ENCODE measurements around the gene RPS6KC1. TPM values are rescaled to one million over a fixed set of nuclear protein-coding genes. Genes with fewer than 3 reads are reported as not detected.
"Not testable (repeated sequence)": the region's sequence is repeated elsewhere in the genome, so short reads cannot be mapped to it uniquely, and the experiment has no call there.

The RPS6KC1 gene
- total and polyA plus RNA-seq, 7 donors, result 3.9 to 37.4 (median 23.1) TPM

GRCh38 chr1:213034713-213035112, 16.3 kb upstream of the RPS6KC1 start:
- WGBS, 2 donors, result 87 to 95% methylated on average over 1 of the region's 1 CpG
- Histone ChIP-seq H3K27ac (no peak overlapping the region), H3K36me3 (no peaks in the 10 kb centered on the region), H3K4me3 (no peak overlapping the region), H3K9me3 (no peaks in the 10 kb centered on the region), H3K27me3 (peaks cover 0 to 8% (median 0%) of the 10 kb centered on the region in 3 donors), H3K4me1 (no peaks in the 10 kb centered on the region)
- DNase-seq, result no peak
- intact Hi-C loops (cut with DNase I), result no loop called here
- TF ChIP-seq EP300 (IDR thresholded peaks at IDR 0.05) (no peak), POLR2AphosphoS5 (IDR thresholded peaks at IDR 0.05) (no peak), CTCF (IDR thresholded peaks at IDR 0.05) (no peak), POLR2A (IDR thresholded peaks at IDR 0.05) (no peak)

GRCh38 chr1:213035573-213035972, 15.5 kb upstream of the RPS6KC1 start:
- H3K9me3 ChIP-seq, result no peaks in the 10 kb centered on the region
- no peak for DNase-seq
- TF ChIP-seq CTCF (IDR thresholded peaks at IDR 0.05), result no peak
- TF ChIP-seq EP300 (IDR thresholded peaks at IDR 0.05), result no peak
- no peak for TF ChIP-seq POLR2AphosphoS5 (IDR thresholded peaks at IDR 0.05)
- TF ChIP-seq POLR2A (IDR thresholded peaks at IDR 0.05), result no peak
- no peak overlapping the region for H3K4me3 ChIP-seq
- no peaks in the 10 kb centered on the region for H3K36me3 ChIP-seq
- no peaks in the 10 kb centered on the region for H3K4me1 ChIP-seq
- intact Hi-C loops (cut with DNase I), result no loop called here
- peaks cover 0 to 8% (median 0%) of the 10 kb centered on the region in 3 donors for H3K27me3 ChIP-seq
- WGBS, 2 donors, result 78 to 88% methylated on average over 2 of the region's 2 CpGs
- H3K27ac ChIP-seq, result no peak overlapping the region

- no peak for DNase-seq
- 56 to 91% methylated on average over 1 of the region's 1 CpG for WGBS, 2 donors
- Histone ChIP-seq H3K27ac (no peak overlapping the region), H3K27me3 (peaks cover 0 to 16% (median 0%) of the 10 kb centered on the region in 3 donors), H3K9me3 (no peaks in the 10 kb centered on the region), H3K36me3 (no peaks in the 10 kb centered on the region), H3K4me3 (no peak overlapping the region), H3K4me1 (no peaks in the 10 kb centered on the region)
- intact Hi-C loops (cut with DNase I), result no loop called here
- TF ChIP-seq EP300 (IDR thresholded peaks at IDR 0.05) (no peak), POLR2AphosphoS5 (IDR thresholded peaks at IDR 0.05) (no peak), CTCF (IDR thresholded peaks at IDR 0.05) (no peak), POLR2A (IDR thresholded peaks at IDR 0.05) (no peak)
These were observed 9.6 kb upstream of the RPS6KC1 start for GRCh38 chr1:213041443-213041842.

- H3K9me3 ChIP-seq; H3K4me3 ChIP-seq; H3K4me1 ChIP-seq; H3K36me3 ChIP-seq; H3K27ac ChIP-seq; intact Hi-C loops (cut with DNase I); DNase-seq: not testable (repeated sequence)
- 74 to 89% methylated on average over 13 of the region's 13 CpGs for WGBS, 2 donors
- peaks cover 0 to 24% (median 0%) of the 10 kb centered on the region in 3 donors for H3K27me3 ChIP-seq
These were observed 5.5 kb upstream of the RPS6KC1 start for GRCh38 chr1:213045321-213046226.

- Histone ChIP-seq H3K36me3 (no peaks in the 10 kb centered on the region), H3K27ac (no peak overlapping the region), H3K9me3 (no peaks in the 10 kb centered on the region), H3K27me3 (peaks cover 0 to 24% (median 0%) of the 10 kb centered on the region in 3 donors), H3K4me1 (peaks cover 0 to 25% (median 10%) of the 10 kb centered on the region in 4 donors), H3K4me3 (no peak overlapping the region)
- intact Hi-C loops (cut with DNase I), result no loop called here
- TF ChIP-seq POLR2A (IDR thresholded peaks at IDR 0.05) (no peak), EP300 (IDR thresholded peaks at IDR 0.05) (no peak), POLR2AphosphoS5 (IDR thresholded peaks at IDR 0.05) (no peak), CTCF (IDR thresholded peaks at IDR 0.05) (no peak)
- no peak for DNase-seq
- 63 to 96% methylated on average over 1 of the region's 1 CpG for WGBS, 2 donors
These were observed 1.8 kb upstream of the RPS6KC1 start for GRCh38 chr1:213049232-213049631.

Measured in sigmoid colon (tissue), 7 donors.